Activated naive CD4-positive, alpha-beta T cell treated with anti-CD3 and anti-CD28 coated beads, Interleukin-2, amount 50 U/mL, for 24 hours (primary cell): ENCODE measurements around the gene ST3GAL3.
A peak's percentile ranks its signal among the peaks of the same experiment; 100 is the strongest.

Experiments used
- H3K27ac Mint-ChIP-seq: one replicate; pipeline ENCODE4 v1.8.0; 2021; ENCODE audit warnings: mild to moderate bottlenecking, mixed read lengths
- H3K27me3 Mint-ChIP-seq: one replicate; pipeline ENCODE4 v1.8.0; 2021; ENCODE audit warnings: mixed read lengths
- H3K36me3 Mint-ChIP-seq: one replicate; pipeline ENCODE4 v1.8.0; 2021; ENCODE audit warnings: mixed read lengths
- H3K4me1 Mint-ChIP-seq: one replicate; pipeline ENCODE4 v1.8.0; 2021; ENCODE audit warnings: mixed read lengths
- H3K4me3 Mint-ChIP-seq: one replicate; pipeline ENCODE4 v1.8.0; 2021; ENCODE audit warnings: mild to moderate bottlenecking, mixed read lengths
- H3K9me3 Mint-ChIP-seq: one replicate; pipeline ENCODE4 v1.8.0; 2021; ENCODE audit warnings: mixed read lengths

Gene ST3GAL3

DNA sequence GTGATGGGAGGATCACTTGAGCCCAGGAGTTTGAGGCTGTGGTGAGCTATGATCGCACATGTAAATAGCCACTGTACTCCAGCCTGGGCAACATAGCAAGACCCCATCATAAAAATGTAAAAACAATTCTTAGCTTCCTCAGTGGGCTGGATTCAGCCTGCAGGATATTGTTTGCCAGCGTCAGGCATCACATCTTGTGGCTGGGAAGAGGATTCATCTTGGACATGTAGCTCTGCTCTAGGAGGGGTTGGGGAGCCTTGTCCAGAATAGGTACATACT is 19.3 kb upstream of the ST3GAL3 start:
- no peak overlapping the region for H3K27ac Mint-ChIP-seq
- H3K9me3 Mint-ChIP-seq, result no peaks in the 10 kb centered on the region
- no peak overlapping the region for H3K4me3 Mint-ChIP-seq
- no peaks in the 10 kb centered on the region for H3K27me3 Mint-ChIP-seq
- H3K36me3 Mint-ChIP-seq, result peaks cover 23% of the 10 kb centered on the region
- no peaks in the 10 kb centered on the region for H3K4me1 Mint-ChIP-seq

GRCh38 chr1:43688594-43689000 is 18.7 kb upstream of the ST3GAL3 start:
- H3K4me3 Mint-ChIP-seq, result no peak overlapping the region
- H3K27me3 Mint-ChIP-seq, result no peaks in the 10 kb centered on the region

GRCh38 chr1:43689289-43689688 is 18.0 kb upstream of the ST3GAL3 start:
- peaks cover 20% of the 10 kb centered on the region for H3K36me3 Mint-ChIP-seq
- H3K27me3 Mint-ChIP-seq, result no peaks in the 10 kb centered on the region
- H3K4me1 Mint-ChIP-seq, result no peaks in the 10 kb centered on the region
- H3K27ac Mint-ChIP-seq, result no peak overlapping the region
- H3K4me3 Mint-ChIP-seq, result no peak overlapping the region
- no peaks in the 10 kb centered on the region for H3K9me3 Mint-ChIP-seq

More at GRCh38 chr1:43688594-43689000, 18.7 kb upstream of the ST3GAL3 start:
- no peaks in the 10 kb centered on the region for H3K4me1 Mint-ChIP-seq
- H3K9me3 Mint-ChIP-seq, result no peaks in the 10 kb centered on the region
- H3K27ac Mint-ChIP-seq, result peak overlapping the region; percentile 38
- peaks cover 22% of the 10 kb centered on the region for H3K36me3 Mint-ChIP-seq

- H3K27ac Mint-ChIP-seq, result peak overlapping the region; percentile 55
- peaks cover 10% of the 10 kb centered on the region for H3K36me3 Mint-ChIP-seq
- H3K27me3 Mint-ChIP-seq, result no peaks in the 10 kb centered on the region
- H3K4me1 Mint-ChIP-seq, result no peaks in the 10 kb centered on the region
- no peak overlapping the region for H3K4me3 Mint-ChIP-seq
- no peaks in the 10 kb centered on the region for H3K9me3 Mint-ChIP-seq
Observed at GRCh38 chr1:43691871-43692815, 15.2 kb upstream of the ST3GAL3 start.

- Mint-ChIP-seq H3K36me3 (peaks cover 8% of the 10 kb centered on the region), H3K27me3 (no peaks in the 10 kb centered on the region), H3K9me3 (no peaks in the 10 kb centered on the region), H3K4me1 (no peaks in the 10 kb centered on the region), H3K4me3 (no peak overlapping the region), H3K27ac (no peak overlapping the region)
Observed at GRCh38 chr1:43693371-43693770, 14.0 kb upstream of the ST3GAL3 start.

GRCh38 chr1:43699281-43699680 is 8.1 kb upstream of the ST3GAL3 start:
- no peaks in the 10 kb centered on the region for H3K9me3 Mint-ChIP-seq

GRCh38 chr1:43703836-43704235 is 3.5 kb upstream of the ST3GAL3 start:
- no peak overlapping the region for H3K4me3 Mint-ChIP-seq
- H3K36me3 Mint-ChIP-seq, result peaks cover 9% of the 10 kb centered on the region

More at GRCh38 chr1:43699281-43699680, 8.1 kb upstream of the ST3GAL3 start:
- peaks cover 10% of the 10 kb centered on the region for H3K36me3 Mint-ChIP-seq
- H3K27me3 Mint-ChIP-seq, result no peaks in the 10 kb centered on the region
- H3K4me3 Mint-ChIP-seq, result no peak overlapping the region
- H3K27ac Mint-ChIP-seq, result no peak overlapping the region
- H3K4me1 Mint-ChIP-seq, result no peaks in the 10 kb centered on the region

DNA sequence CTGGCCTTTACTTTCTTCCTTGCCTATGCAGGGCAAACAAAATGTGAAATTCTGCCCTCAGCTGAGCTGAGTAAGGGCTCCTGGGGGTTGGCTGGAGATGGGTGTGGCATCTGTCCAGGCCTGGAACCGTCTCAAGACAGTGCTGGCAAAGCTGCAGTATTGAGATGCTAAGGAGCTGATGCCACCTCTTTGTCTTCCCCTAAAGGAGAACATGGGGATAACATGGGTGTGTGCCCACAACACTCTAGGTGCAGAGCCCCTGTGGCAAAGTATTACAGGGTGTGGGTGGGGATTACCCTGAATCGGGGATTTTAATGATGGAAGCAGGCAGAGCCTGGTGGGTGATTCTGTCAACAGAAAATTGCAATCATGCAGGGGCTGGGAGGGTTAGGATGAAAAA is 2.5 kb upstream of the ST3GAL3 start:
- Mint-ChIP-seq H3K4me1 (peaks cover 27% of the 10 kb centered on the region), H3K27ac (peak overlapping the region; percentile 87), H3K9me3 (no peaks in the 10 kb centered on the region), H3K4me3 (peak overlapping the region; percentile 55), H3K36me3 (peaks cover 9% of the 10 kb centered on the region), H3K27me3 (no peaks in the 10 kb centered on the region)

More at GRCh38 chr1:43703836-43704235, 3.5 kb upstream of the ST3GAL3 start:
- Mint-ChIP-seq H3K4me1 (peaks cover 24% of the 10 kb centered on the region), H3K27ac (no peak overlapping the region), H3K27me3 (no peaks in the 10 kb centered on the region), H3K9me3 (no peaks in the 10 kb centered on the region)

- Mint-ChIP-seq H3K9me3 (no peaks in the 10 kb centered on the region), H3K27ac (no peak overlapping the region), H3K36me3 (peaks cover 10% of the 10 kb centered on the region), H3K27me3 (no peaks in the 10 kb centered on the region), H3K4me1 (peaks cover 29% of the 10 kb centered on the region), H3K4me3 (peak overlapping the region; percentile 85)
Observed at GRCh38 chr1:43705334-43705733, 2.0 kb upstream of the ST3GAL3 start.

- Mint-ChIP-seq H3K4me1 (peaks cover 33% of the 10 kb centered on the region), H3K27ac (no peak overlapping the region), H3K4me3 (peak overlapping the region; percentile 85), H3K27me3 (no peaks in the 10 kb centered on the region), H3K36me3 (peaks cover 12% of the 10 kb centered on the region), H3K9me3 (no peaks in the 10 kb centered on the region)
Observed at GRCh38 chr1:43705982-43706597, 1.2 kb upstream of the ST3GAL3 start.

- H3K9me3 Mint-ChIP-seq, result no peaks in the 10 kb centered on the region
- H3K4me3 Mint-ChIP-seq, result peak overlapping the region; percentile 85
- H3K4me1 Mint-ChIP-seq, result peaks cover 33% of the 10 kb centered on the region
- peaks cover 9% of the 10 kb centered on the region for H3K36me3 Mint-ChIP-seq
- no peaks in the 10 kb centered on the region for H3K27me3 Mint-ChIP-seq
- no peak overlapping the region for H3K27ac Mint-ChIP-seq
Observed at GRCh38 chr1:43706598-43707189, 642 bp upstream of the ST3GAL3 start.

DNA sequence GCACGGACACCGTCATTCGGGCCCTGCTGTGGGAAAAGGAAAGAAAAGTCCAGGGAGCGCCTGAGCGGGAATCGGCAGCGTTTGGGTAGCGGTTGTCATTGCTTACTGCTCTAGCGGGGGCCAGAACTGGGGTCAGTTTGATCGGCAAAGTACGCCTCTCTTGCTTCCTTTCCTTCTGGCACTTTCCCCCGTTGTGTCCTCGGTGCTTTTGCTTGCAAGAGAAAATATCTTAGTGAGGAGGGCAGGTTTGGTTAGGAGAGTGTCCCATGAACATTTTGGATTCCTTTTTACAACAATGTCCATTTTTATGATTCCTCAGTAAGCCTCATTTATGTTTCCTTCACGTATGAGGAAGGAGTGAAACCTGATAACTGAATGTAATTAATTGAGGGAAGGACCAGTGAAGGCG is 670 bp downstream of the ST3GAL3 start:
- peaks cover 40% of the 10 kb centered on the region for H3K4me1 Mint-ChIP-seq

GRCh38 chr1:43711049-43711448 is 3.7 kb downstream of the ST3GAL3 start:
- Mint-ChIP-seq H3K4me3 (no peak overlapping the region), H3K27me3 (no peaks in the 10 kb centered on the region), H3K4me1 (peaks cover 36% of the 10 kb centered on the region), H3K9me3 (no peaks in the 10 kb centered on the region), H3K36me3 (peaks cover 5% of the 10 kb centered on the region), H3K27ac (no peak overlapping the region)

More for the DNA sequence above, 670 bp downstream of the ST3GAL3 start:
- Mint-ChIP-seq H3K9me3 (no peaks in the 10 kb centered on the region), H3K27me3 (no peaks in the 10 kb centered on the region), H3K4me3 (peak overlapping the region; percentile 93), H3K27ac (peak overlapping the region; percentile 85), H3K36me3 (peaks cover 9% of the 10 kb centered on the region)

- no peak overlapping the region for H3K4me3 Mint-ChIP-seq
- peaks cover 29% of the 10 kb centered on the region for H3K4me1 Mint-ChIP-seq
- no peak overlapping the region for H3K27ac Mint-ChIP-seq
- no peaks in the 10 kb centered on the region for H3K9me3 Mint-ChIP-seq
- H3K27me3 Mint-ChIP-seq, result no peaks in the 10 kb centered on the region
- H3K36me3 Mint-ChIP-seq, result peaks cover 5% of the 10 kb centered on the region
Observed at GRCh38 chr1:43711524-43712386, 4.4 kb downstream of the ST3GAL3 start.

DNA sequence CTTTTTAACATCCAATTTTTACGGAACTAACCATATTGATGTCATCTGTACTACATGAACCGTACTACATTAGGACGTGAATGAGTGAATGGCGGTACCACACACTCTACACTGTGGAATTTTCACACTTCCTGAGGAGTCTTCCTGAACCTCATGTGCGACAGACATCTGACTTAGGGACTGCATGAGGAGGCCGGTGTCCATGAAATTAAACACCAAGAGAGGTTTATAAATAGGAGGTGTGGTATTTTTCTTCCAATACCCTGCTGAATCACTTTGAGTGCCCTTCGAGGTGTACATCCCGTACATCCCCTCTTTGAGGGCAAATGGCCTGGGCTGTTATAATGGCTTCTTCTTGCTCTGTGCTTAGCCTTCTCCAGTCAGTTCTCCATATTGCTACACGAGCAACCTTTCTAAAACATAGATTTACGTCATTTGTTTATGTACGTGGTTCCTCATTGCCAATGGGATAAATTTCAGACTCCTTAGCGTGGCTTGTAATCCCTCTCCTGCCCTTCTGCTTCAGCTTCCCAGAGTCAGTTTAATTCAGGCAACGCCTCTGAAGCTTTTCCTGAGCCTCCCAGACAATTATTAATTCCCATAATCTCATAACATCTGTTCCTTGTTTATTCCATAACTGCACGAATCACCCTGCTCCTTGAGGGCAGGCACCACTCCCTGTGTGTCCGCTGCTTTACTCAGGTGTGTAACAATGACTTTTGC is 9.4 kb downstream of the ST3GAL3 start:
- Mint-ChIP-seq H3K9me3 (no peaks in the 10 kb centered on the region), H3K27ac (no peak overlapping the region)

More for the DNA sequence above, 9.4 kb downstream of the ST3GAL3 start:
- H3K36me3 Mint-ChIP-seq, result no peaks in the 10 kb centered on the region
- H3K4me1 Mint-ChIP-seq, result peaks cover 14% of the 10 kb centered on the region
- no peaks in the 10 kb centered on the region for H3K27me3 Mint-ChIP-seq
- no peak overlapping the region for H3K4me3 Mint-ChIP-seq
